Mesothelial cell of epicardium (in vitro differentiated cells): ENCODE data around the gene SERPINB8. TPM values are rescaled to one million over a fixed set of nuclear protein-coding genes. Genes with fewer than 3 reads are reported as not detected.
A peak's percentile ranks its signal among the peaks of the same experiment; 100 is the strongest.

Experiments used
- DNase-seq, 2 experiments: peaks; one replicate each; pipeline ENCODE4 v3.0.0; 2021; ENCODE audit warnings: low spot score in 2 of 2; ENCODE audit not compliant: unreplicated experiment in 2 of 2
- H3K27ac Mint-ChIP-seq: 2 replicates; pipeline ENCODE4 v1.8.0; 2021; ENCODE audit warnings: mixed read lengths
- H3K27me3 Mint-ChIP-seq: 2 replicates; pipeline ENCODE4 v1.8.0; 2021; ENCODE audit warnings: low read depth, mixed read lengths
- H3K36me3 Mint-ChIP-seq: 2 replicates; pipeline ENCODE4 v1.8.0; 2021; ENCODE audit warnings: mixed read lengths
- H3K4me1 Mint-ChIP-seq: 2 replicates; pipeline ENCODE4 v1.8.0; 2021; ENCODE audit warnings: mixed read lengths
- H3K4me3 Mint-ChIP-seq: 2 replicates; pipeline ENCODE4 v1.8.0; 2021; ENCODE audit warnings: mild to moderate bottlenecking, moderate library complexity, mixed read lengths
- H3K9me3 Mint-ChIP-seq: 2 replicates; pipeline ENCODE4 v1.8.0; 2021; ENCODE audit warnings: mixed read lengths
- CTCF ChIP-seq: fragments of 200-600 bp; sonication (generic); IDR thresholded peaks from one replicate; pipeline ENCODE4 v1.5.0; 2021; ENCODE audit warnings: antibody characterized with exemption; ENCODE audit not compliant: unreplicated experiment
- total RNA-seq: library from RNA; stranded (reverse); gene quantifications from 3 replicates; pipeline ENCODE4 v1.2.1, GENCODE V29; 2021

Gene SERPINB8
- total RNA-seq, 1 donor from 2014 or later: 5.3 TPM

- Mint-ChIP-seq H3K27ac (peak overlapping the region; percentile 98), H3K9me3 (peaks cover 3% of the 10 kb centered on the region), H3K4me3 (peak overlapping the region; percentile 90), H3K4me1 (peaks cover 28% of the 10 kb centered on the region), H3K27me3 (no peaks in the 10 kb centered on the region), H3K36me3 (no peaks in the 10 kb centered on the region)
- DNase-seq: peak; percentile 37 to 64
- TF ChIP-seq CTCF: no peak
Observed at GRCh38 chr18:63970809-63971205, 926 bp downstream of the SERPINB8 start.

- peak overlapping the region; percentile 98 for H3K27ac Mint-ChIP-seq
- H3K27me3 Mint-ChIP-seq: no peaks in the 10 kb centered on the region
- peaks cover 3% of the 10 kb centered on the region for H3K9me3 Mint-ChIP-seq
- peaks cover 28% of the 10 kb centered on the region for H3K4me1 Mint-ChIP-seq
- H3K4me3 Mint-ChIP-seq: peak overlapping the region; percentile 90
- no peak for TF ChIP-seq CTCF
- no peaks in the 10 kb centered on the region for H3K36me3 Mint-ChIP-seq
- DNase-seq: no peak
Observed at GRCh38 chr18:63971320-63972001, 1.6 kb downstream of the SERPINB8 start.

GRCh38 chr18:63972002-63972376, 2.1 kb downstream of the SERPINB8 start:
- Mint-ChIP-seq H3K36me3 (no peaks in the 10 kb centered on the region), H3K9me3 (peaks cover 3% of the 10 kb centered on the region), H3K27ac (peak overlapping the region; percentile 98), H3K4me1 (peaks cover 28% of the 10 kb centered on the region), H3K27me3 (no peaks in the 10 kb centered on the region), H3K4me3 (peak overlapping the region; percentile 90)
- no peak for TF ChIP-seq CTCF
- DNase-seq: no peak

GRCh38 chr18:63974991-63975390, 5.1 kb downstream of the SERPINB8 start:
- Mint-ChIP-seq H3K4me1 (peaks cover 23% of the 10 kb centered on the region), H3K27ac (no peak overlapping the region), H3K36me3 (no peaks in the 10 kb centered on the region), H3K9me3 (peaks cover 3% of the 10 kb centered on the region), H3K27me3 (no peaks in the 10 kb centered on the region), H3K4me3 (no peak overlapping the region)
- TF ChIP-seq CTCF: no peak
- no peak for DNase-seq

- DNase-seq: no peak
- Mint-ChIP-seq H3K4me3 (no peak overlapping the region), H3K27me3 (no peaks in the 10 kb centered on the region), H3K27ac (no peak overlapping the region), H3K4me1 (peaks cover 25% of the 10 kb centered on the region), H3K9me3 (peaks cover 3% of the 10 kb centered on the region), H3K36me3 (no peaks in the 10 kb centered on the region)
- TF ChIP-seq CTCF: no peak
Observed at GRCh38 chr18:63975628-63976027, 5.7 kb downstream of the SERPINB8 start.
